HepG2 (cell line): Measurements from ENCODE around the gene PXT1. TPM values are rescaled to one million over a fixed set of nuclear protein-coding genes. Genes with fewer than 3 reads are reported as not detected.
"Not testable (repeated sequence)": the region's sequence is repeated elsewhere in the genome, so short reads cannot be mapped to it uniquely, and the experiment has no call there.

Experiments
- ATAC-seq: fragments of 200-7000 bp; cut with Tn5 transposase; 3 replicates; pipeline ENCODE4 v1.9.1; 2020; ENCODE audit warnings: mild to moderate bottlenecking, moderate library complexity
- BruUV-seq: library from RNA; stranded (reverse); fragments of 400-500 nt; replicated peaks from 2 replicates; lab custom pipeline; 2021; lab: Mats Ljungman, UMichigan
- CTCF ChIA-PET: fragments of 300-600 bp; formaldehyde crosslinking; extraction: SDS; loops from one replicate; lab custom pipeline; 2021; ENCODE audit warnings: low total read pairs, inconsistent platforms, low intra/inter-chr PET ratio; lab: Yijun Ruan, JAX
- POLR2A ChIA-PET: fragments of 350-600 bp; sonication (Branson Sonifier 250); formaldehyde crosslinking; loops from one replicate; lab custom pipeline; 2020; ENCODE audit warnings: antibody characterized with exemption, inconsistent platforms; lab: Yijun Ruan, JAX
- DNase-seq: peaks from one replicate; pipeline ENCODE4 v3.0.0-alpha.2; 2015; ENCODE audit warnings: low spot score
- FAIRE-seq: peaks from 3 replicates; lab custom pipeline; 2011; peaks lifted over from hg19 to GRCh38; lab: Jason Lieb, UNC
- H2AFZ ChIP-seq: one replicate; pipeline ENCODE4 v1.6.1; 2011; ENCODE audit warnings: low read length, inconsistent platforms
- H3K27ac ChIP-seq: fragments of 300-600 bp; 3 replicates; pipeline ENCODE4 v1.8.0; 2011; ENCODE audit warnings: mixed run types, mild to moderate bottlenecking, mixed read lengths, low read length, inconsistent platforms; ENCODE audit not compliant: insufficient read depth; ENCODE audit errors: extremely low read length
- H3K27me3 ChIP-seq, 2 experiments: fragments of 200-600 bp in 1 of 2; 2 replicates in 1 of 2; 3 replicates in 1 of 2; pipeline versions ENCODE4 v1.6.0 to v1.8.0; 2011; ENCODE audit warnings: low read length in 2 of 2, mild to moderate bottlenecking in 2 of 2, moderate library complexity in 2 of 2, inconsistent platforms in 1 of 2; ENCODE audit not compliant: insufficient read depth in 2 of 2, control insufficient read depth in 1 of 2
- H3K36me3 ChIP-seq, 2 experiments: fragments of 200-600 bp in 1 of 2; replicated peaks in 1 of 2; 2 replicates in 1 of 2; 3 replicates in 1 of 2; pipeline versions ENCODE4 v1.5.1 to v1.8.0; 2011; ENCODE audit warnings: low read length in 2 of 2, inconsistent platforms in 1 of 2; ENCODE audit not compliant: insufficient read depth in 2 of 2, control insufficient read depth in 1 of 2
- H3K4me1 ChIP-seq: 2 replicates; pipeline ENCODE4 v1.5.1; 2012; ENCODE audit warnings: low read length, inconsistent platforms; ENCODE audit not compliant: insufficient read depth
- H3K4me2 ChIP-seq: 2 replicates; pipeline ENCODE4 v1.6.0; 2011; ENCODE audit warnings: low read depth, low read length, inconsistent platforms
- H3K4me3 ChIP-seq, 3 experiments: fragments of 200-600 bp in 1 of 3; sonication (generic), shearing (Covaris generic) in 1 of 3; replicated peaks in 1 of 3; 2 replicates each; pipeline ENCODE4 v1.5.1; 2011 to 2016; ENCODE audit warnings: low read length in 3 of 3, inconsistent platforms in 2 of 3, low read depth in 2 of 3, mild to moderate bottlenecking in 2 of 3, control low read depth in 1 of 3, mixed read lengths in 1 of 3; ENCODE audit not compliant: insufficient read depth in 1 of 3
- H3K79me2 ChIP-seq: one replicate; pipeline ENCODE4 v1.6.1; 2011; ENCODE audit warnings: low read length, inconsistent platforms; ENCODE audit not compliant: insufficient read depth
- H3K9ac ChIP-seq: 2 replicates; pipeline ENCODE4 v1.6.0; 2011; ENCODE audit warnings: mild to moderate bottlenecking, low read depth, low read length, inconsistent platforms; ENCODE audit not compliant: insufficient read depth
- H3K9me3 ChIP-seq: 2 replicates; pipeline ENCODE4 v1.5.1; 2012; ENCODE audit warnings: mild to moderate bottlenecking, low read length
- H4K20me1 ChIP-seq: 2 replicates; pipeline ENCODE4 v1.6.0; 2011; ENCODE audit warnings: inconsistent platforms, mild to moderate bottlenecking, low read length, moderate library complexity; ENCODE audit not compliant: insufficient read depth
- NFYB ChIP-seq: sonication (generic); formaldehyde crosslinking; IDR thresholded peaks from 2 replicates; pipeline ENCODE4 v1.4.0; 2020; ENCODE audit warnings: missing genetic modification reagents
- POLR2A ChIP-seq, 2 experiments: IDR thresholded peaks; 2 replicates each; pipeline ENCODE4 v1.6.1; 2011; ENCODE audit warnings: low read depth in 2 of 2, low read length in 2 of 2, mild to moderate bottlenecking in 1 of 2, moderate library complexity in 1 of 2; ENCODE audit not compliant: insufficient read depth in 1 of 2
- WGBS: methylation state at CpG from one replicate; pipeline ENCODE4 v1.1.6; 2017; ENCODE audit warnings: low lambda C conversion rate; 5-methylcytosine and 5-hydroxymethylcytosine counted together
- in situ Hi-C: cut with HindIII; loops from 2 replicates; pipeline ENCODE4 v1.10.0; 2017; ENCODE audit warnings: low pct_unique_long_range_greater_than_20kb; ENCODE audit not compliant: extremely low pct_ligation_motif_present
- intact Hi-C: fragments of 100-400 bp; cut with micrococcal nuclease; formaldehyde crosslinking; loops from one replicate; pipeline ENCODE4 v1.10.0; 2022; ENCODE audit not compliant: unreplicated experiment
- polyA plus RNA-seq, 8 experiments: library from polyadenylated mRNA; depleted of rRNA in 3 of 8; stranded (reverse) in 7 of 8; unstranded in 1 of 8; fragments of >200 nt; fragmentation: Illumina TruSeq in 4 of 8; extraction: Trizol in 4 of 8; gene quantifications; 2 replicates each; pipeline versions ENCODE4 v1.2.1 to v1.2.3, GENCODE V29; 2011 to 2016; ENCODE audit warnings: low read depth in 4 of 8, missing spikeins in 1 of 8, mixed read lengths in 1 of 8; ENCODE audit not compliant: insufficient read depth in 1 of 8
- total RNA-seq, 5 experiments: library from RNA; depleted of rRNA; stranded (reverse); fragments of >200 nt; fragmentation: Illumina TruSeq; extraction: Trizol; gene quantifications; 2 replicates each; pipeline ENCODE4 v1.2.3, GENCODE V29; 2016; ENCODE audit warnings: low read depth in 1 of 5

The PXT1 gene
- total and polyA plus RNA-seq, 2 of the 13 experiments (the other 11 are each of a cell fraction or from before 2014, with no cell fraction given): 0.04 TPM; not detected in 1

GRCh38 chr6:36364061-36364635 is 78.5 kb downstream of the PXT1 start:
- H3K27me3 ChIP-seq: peaks cover 4 to 15% of the 10 kb centered on the region in 2 experiments; a peak in 4 of 5 replicates
- POLR2A ChIA-PET, H3K4me2 ChIP-seq, intact Hi-C loops, H3K9ac ChIP-seq, FAIRE-seq, H3K9me3 ChIP-seq, CTCF ChIA-PET, H3K27ac ChIP-seq, H3K4me3 ChIP-seq, BruUV-seq, H4K20me1 ChIP-seq, H3K4me1 ChIP-seq, H3K36me3 ChIP-seq, DNase-seq, ATAC-seq, H2AFZ ChIP-seq, H3K79me2 ChIP-seq: not testable (repeated sequence)
- 92% methylated on average over 22 of the region's 34 CpGs for WGBS
- in situ Hi-C loops: loop anchor here (5.0 kb wide), 2 partner anchors 62 to 237 kb away; no protein-coding TSS in a partner anchor

GRCh38 chr6:36363371-36363752 is 79.3 kb downstream of the PXT1 start:
- intact Hi-C loops: not testable (repeated sequence)

More at GRCh38 chr6:36363371-36363752, 79.3 kb downstream of the PXT1 start:
- H3K27ac ChIP-seq, DNase-seq, ATAC-seq, H3K36me3 ChIP-seq, BruUV-seq, FAIRE-seq, H2AFZ ChIP-seq, H4K20me1 ChIP-seq, H3K79me2 ChIP-seq, POLR2A ChIA-PET: not testable (repeated sequence)
- 63% methylated on average over 13 of the region's 13 CpGs for WGBS
- TF ChIP-seq POLR2A (IDR thresholded peaks at IDR 0.05; ENCODE audit: insufficient read depth in 1 of 2, low read depth in 2 of 2, low read length in 2 of 2): peak in 1 of 2 experiments; percentile 37; a peak in 1 of 4 replicates
- TF ChIP-seq NFYB (CRISPR knock-in tag): peak; percentile 63
- TF ChIP-seq, all 625 proteins: peak for 2; not testable (repeated sequence) for 623
- H3K4me3 ChIP-seq, CTCF ChIA-PET, H3K9me3 ChIP-seq, H3K27me3 ChIP-seq, H3K9ac ChIP-seq, H3K4me2 ChIP-seq: not testable (repeated sequence)
- in situ Hi-C loops: loop anchor here (5.0 kb wide), 2 partner anchors 61 to 236 kb away; no protein-coding TSS in a partner anchor
- H3K4me1 ChIP-seq: peaks cover 17% of the 10 kb centered on the region
